Kidney epithelial cell (primary cell): Measurements from ENCODE around the gene TMOD1. TPM values are rescaled to one million over a fixed set of nuclear protein-coding genes. Genes with fewer than 3 reads are reported as not detected.
"Not testable (repeated sequence)": the region's sequence is repeated elsewhere in the genome, so short reads cannot be mapped to it uniquely, and the experiment has no call there.

Experiments used
- DNase-seq: peaks from one replicate; pipeline ENCODE4 v3.0.0-alpha.2; 2010; ENCODE audit warnings: low read depth
- H3K27me3 ChIP-seq: 2 replicates; pipeline ENCODE4 v1.6.0; 2011; ENCODE audit warnings: low read length; ENCODE audit not compliant: control insufficient read depth, insufficient read depth
- H3K36me3 ChIP-seq: 2 replicates; pipeline ENCODE4 v1.5.1; 2011; ENCODE audit warnings: low read length; ENCODE audit not compliant: control insufficient read depth, insufficient read depth
- H3K4me3 ChIP-seq: 2 replicates; pipeline ENCODE4 v1.5.1; 2011; ENCODE audit warnings: low read depth, mild to moderate bottlenecking, control low read depth, low read length
- CTCF ChIP-seq: IDR thresholded peaks from 2 replicates; pipeline ENCODE4 v1.5.1; 2011; ENCODE audit warnings: mild to moderate bottlenecking, moderate library complexity, low read length, control low read depth, inconsistent platforms; ENCODE audit not compliant: insufficient read depth, poor library complexity, severe bottlenecking
- total RNA-seq: library from RNA; depleted of rRNA; stranded (reverse); fragments of >200 nt; gene quantifications from 2 replicates; pipeline ENCODE4 v1.2.3, GENCODE V29; 2015

TMOD1 gene
- total RNA-seq, 1 donor from 2014 or later = 0.08 TPM

- Histone ChIP-seq H3K4me3 (no peak overlapping the region), H3K27me3 (no peaks in the 10 kb centered on the region), H3K36me3 (peaks cover 3% of the 10 kb centered on the region)
- DNase-seq = no peak
- TF ChIP-seq CTCF = no peak
Observed at GRCh38 chr9:97491216-97491999, 10.1 kb upstream of the TMOD1 start.

- H3K4me3 ChIP-seq, DNase-seq, H3K36me3 ChIP-seq: not testable (repeated sequence)
- H3K27me3 ChIP-seq = peaks cover 16% of the 10 kb centered on the region
Observed at GRCh38 chr9:97497558-97498375, 3.7 kb upstream of the TMOD1 start.

- H3K4me3 ChIP-seq, DNase-seq: not testable (repeated sequence)
- H3K27me3 ChIP-seq = peaks cover 25% of the 10 kb centered on the region
Observed at GRCh38 chr9:97498846-97499245, 2.6 kb upstream of the TMOD1 start.

GRCh38 chr9:97500263-97500662 is 1.2 kb upstream of the TMOD1 start:
- H3K36me3 ChIP-seq = no peaks in the 10 kb centered on the region
- no peak for DNase-seq
- no peak for TF ChIP-seq CTCF
- H3K27me3 ChIP-seq = peaks cover 30% of the 10 kb centered on the region
- no peak overlapping the region for H3K4me3 ChIP-seq

More at GRCh38 chr9:97498846-97499245, 2.6 kb upstream of the TMOD1 start:
- H3K36me3 ChIP-seq = not testable (repeated sequence)

- H3K4me3 ChIP-seq = peak overlapping the region; percentile 29
- peaks cover 32% of the 10 kb centered on the region for H3K27me3 ChIP-seq
- no peaks in the 10 kb centered on the region for H3K36me3 ChIP-seq
- no peak for TF ChIP-seq CTCF
- no peak for DNase-seq
Observed at GRCh38 chr9:97500765-97501176, 695 bp upstream of the TMOD1 start.

- Histone ChIP-seq H3K4me3 (peak overlapping the region; percentile 45), H3K27me3 (peaks cover 34% of the 10 kb centered on the region), H3K36me3 (no peaks in the 10 kb centered on the region)
- no peak for TF ChIP-seq CTCF
- no peak for DNase-seq
Observed at GRCh38 chr9:97501972-97502221, 431 bp downstream of the TMOD1 start.
